SKM-1 (cell line): ENCODE results near the gene DGKI.

Source experiments
- DNase-seq: peaks from one replicate; lab custom pipeline; 2025; ENCODE audit not compliant: unreplicated experiment; lab: John Stamatoyannopoulos, UW

Gene DGKI

GRCh38 chr7:137386966-137387365 lies 459.8 kb downstream of the DGKI start:
- DNase-seq, result no peak

- DNase-seq, result no peak
Measured at GRCh38 chr7:137381045-137381444, 465.7 kb downstream of the DGKI start.

- DNase-seq, result no peak
Measured at GRCh38 chr7:137373507-137373906, 473.3 kb downstream of the DGKI start.

- DNase-seq, result no peak
Measured at GRCh38 chr7:137371616-137372015, 475.2 kb downstream of the DGKI start.

GRCh38 chr7:137366995-137367394 lies 479.8 kb downstream of the DGKI start:
- DNase-seq, result no peak

- DNase-seq, result no peak
Measured at GRCh38 chr7:137363683-137364082, 483.1 kb downstream of the DGKI start.

- no peak for DNase-seq
Measured at GRCh38 chr7:137360087-137360679, 486.6 kb downstream of the DGKI start.

- no peak for DNase-seq
Measured at GRCh38 chr7:137354961-137355360, 491.8 kb downstream of the DGKI start.

GRCh38 chr7:137354396-137354795 lies 492.4 kb downstream of the DGKI start:
- DNase-seq, result no peak

GRCh38 chr7:137351941-137352340 lies 494.8 kb downstream of the DGKI start:
- DNase-seq, result no peak

GRCh38 chr7:137345799-137346449 lies 500.9 kb downstream of the DGKI start:
- DNase-seq, result no peak

GRCh38 chr7:137343281-137343841 lies 503.4 kb downstream of the DGKI start, which contains the start of gene PTN:
Gene PTN (minus strand): TSS chr7:137343733. CDS start chr7:137254973, 88,760 bp downstream.
- DNase-seq, result no peak

- no peak for DNase-seq
Measured at GRCh38 chr7:137342828-137343261, 503.9 kb downstream of the DGKI start.

- DNase-seq, result no peak
Measured at GRCh38 chr7:137342265-137342664, 504.5 kb downstream of the DGKI start.

GRCh38 chr7:137337902-137338301 lies 508.9 kb downstream of the DGKI start:
- no peak for DNase-seq

- DNase-seq, result no peak
Measured at GRCh38 chr7:137335814-137336213, 511.0 kb downstream of the DGKI start.

- no peak for DNase-seq
Measured at GRCh38 chr7:137331378-137331777, 515.4 kb downstream of the DGKI start.
